ENCODE results near the gene ARID5A.
"Not testable (repeated sequence)": the region's sequence is repeated elsewhere in the genome, so short reads cannot be mapped to it uniquely, and the experiment has no call there.

Gene ARID5A

GRCh38 chr2:96542357-96542977 lies 5.9 kb downstream of the ARID5A start:
- DNase-seq = no peak

DNA sequence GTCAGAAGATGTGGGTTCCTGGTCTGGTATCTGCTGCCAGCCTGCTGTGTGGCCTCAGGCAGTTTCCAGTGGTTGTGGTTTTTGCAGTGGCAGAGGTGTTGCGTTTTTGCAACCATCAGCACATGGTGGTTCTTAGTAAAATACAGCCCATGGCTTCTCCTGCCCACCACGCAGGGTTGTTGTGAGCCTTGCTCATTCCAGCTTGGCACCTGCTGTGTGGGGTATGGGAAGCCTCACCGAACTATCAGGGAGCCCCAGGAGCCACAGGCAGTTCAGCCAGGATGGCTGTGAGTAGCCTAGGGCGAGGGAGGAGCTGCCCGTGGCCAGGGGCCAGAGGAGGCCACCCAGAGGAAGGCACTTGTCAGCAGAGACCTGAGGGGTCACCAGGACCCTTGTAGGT lies 9.8 kb downstream of the ARID5A start:
- DNase-seq = no peak

- DNase-seq = no peak
These were observed 10.2 kb downstream of the ARID5A start for GRCh38 chr2:96546797-96547196.

DNA sequence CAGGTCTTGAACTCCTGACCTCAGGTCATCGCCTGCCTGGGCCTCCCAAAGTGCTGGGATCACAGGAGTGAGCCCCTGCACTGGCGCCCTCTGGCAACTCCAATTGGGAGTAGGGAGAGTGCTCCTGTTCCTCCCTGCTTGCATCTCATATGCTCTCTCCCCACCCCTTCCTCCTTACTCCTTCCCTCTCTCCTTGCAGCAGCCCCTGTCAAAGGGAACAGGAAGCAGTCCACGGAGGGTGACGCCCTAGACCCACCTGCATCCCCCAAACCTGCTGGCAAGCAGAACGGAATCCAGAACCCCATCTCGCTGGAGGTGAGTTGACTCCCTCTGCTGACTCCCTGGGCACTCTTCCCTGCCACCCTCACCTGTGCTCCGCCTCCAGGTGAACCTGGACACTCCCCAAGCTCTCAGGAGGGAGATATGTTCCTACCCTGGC lies 10.7 kb downstream of the ARID5A start:
- no peak for DNase-seq

DNA sequence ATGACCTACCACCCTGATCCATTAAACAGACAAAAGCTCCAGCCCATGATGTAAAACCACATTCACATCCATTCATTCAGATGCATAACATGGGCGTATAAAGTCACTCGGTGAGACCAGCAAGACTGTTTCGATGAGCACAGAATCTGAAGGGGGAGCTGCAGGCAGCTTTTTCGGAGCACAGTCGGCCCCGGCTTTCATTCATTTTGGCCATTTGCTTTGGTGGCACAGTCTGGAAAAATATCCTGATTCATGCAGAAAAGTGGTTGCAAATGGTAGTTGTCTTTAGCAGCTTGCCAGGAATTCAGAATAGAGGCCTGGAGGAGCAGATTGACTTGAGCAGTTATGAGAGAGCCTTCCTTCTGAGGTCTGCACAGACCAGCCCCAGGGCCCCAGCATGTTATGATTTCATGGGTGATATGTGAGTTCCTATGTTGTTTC lies 11.2 kb downstream of the ARID5A start:
- DNase-seq = no peak

GRCh38 chr2:96548558-96549465 lies 12.3 kb downstream of the ARID5A start:
- DNase-seq = no peak

- no peak for DNase-seq
These were observed 12.9 kb downstream of the ARID5A start for GRCh38 chr2:96549466-96549785.

GRCh38 chr2:96549967-96550786 lies 13.6 kb downstream of the ARID5A start:
- DNase-seq = no peak

DNA sequence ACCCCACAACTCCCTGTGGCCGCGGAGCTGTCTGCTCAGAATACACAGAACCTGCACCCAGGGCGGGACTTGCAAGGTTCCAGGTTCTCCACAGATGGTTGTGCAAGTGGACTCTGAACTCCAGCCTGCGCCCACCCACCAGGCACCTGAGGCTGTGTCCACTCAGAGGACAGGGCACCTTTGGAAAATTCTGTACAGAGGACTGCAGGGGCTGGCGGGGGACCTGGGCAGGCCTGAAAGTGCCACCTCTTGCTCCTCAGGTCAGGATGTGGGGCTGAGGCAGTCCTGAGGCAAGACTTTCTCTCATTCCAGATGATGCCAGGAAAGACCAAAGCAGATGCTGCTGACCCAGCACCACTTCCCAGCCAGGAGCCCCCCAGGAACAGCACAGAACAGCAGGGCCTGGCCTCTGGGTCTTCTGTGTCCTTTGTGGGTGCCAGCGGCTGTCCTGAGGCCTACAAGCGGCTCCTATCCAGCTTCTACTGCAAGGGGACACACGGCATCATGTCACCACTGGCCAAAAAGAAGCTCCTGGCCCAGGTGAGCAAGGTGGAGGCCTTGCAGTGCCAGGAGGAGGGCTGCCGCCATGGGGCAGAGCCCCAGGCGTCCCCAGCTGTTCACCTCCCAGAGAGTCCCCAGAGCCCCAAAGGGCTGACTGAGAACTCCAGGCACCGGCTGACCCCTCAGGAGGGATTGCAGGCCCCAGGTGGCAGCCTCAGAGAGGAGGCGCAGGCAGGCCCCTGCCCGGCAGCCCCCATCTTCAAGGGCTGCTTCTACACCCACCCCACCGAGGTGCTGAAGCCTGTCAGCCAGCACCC lies 14.4 kb downstream of the ARID5A start:
- no peak for DNase-seq

DNA sequence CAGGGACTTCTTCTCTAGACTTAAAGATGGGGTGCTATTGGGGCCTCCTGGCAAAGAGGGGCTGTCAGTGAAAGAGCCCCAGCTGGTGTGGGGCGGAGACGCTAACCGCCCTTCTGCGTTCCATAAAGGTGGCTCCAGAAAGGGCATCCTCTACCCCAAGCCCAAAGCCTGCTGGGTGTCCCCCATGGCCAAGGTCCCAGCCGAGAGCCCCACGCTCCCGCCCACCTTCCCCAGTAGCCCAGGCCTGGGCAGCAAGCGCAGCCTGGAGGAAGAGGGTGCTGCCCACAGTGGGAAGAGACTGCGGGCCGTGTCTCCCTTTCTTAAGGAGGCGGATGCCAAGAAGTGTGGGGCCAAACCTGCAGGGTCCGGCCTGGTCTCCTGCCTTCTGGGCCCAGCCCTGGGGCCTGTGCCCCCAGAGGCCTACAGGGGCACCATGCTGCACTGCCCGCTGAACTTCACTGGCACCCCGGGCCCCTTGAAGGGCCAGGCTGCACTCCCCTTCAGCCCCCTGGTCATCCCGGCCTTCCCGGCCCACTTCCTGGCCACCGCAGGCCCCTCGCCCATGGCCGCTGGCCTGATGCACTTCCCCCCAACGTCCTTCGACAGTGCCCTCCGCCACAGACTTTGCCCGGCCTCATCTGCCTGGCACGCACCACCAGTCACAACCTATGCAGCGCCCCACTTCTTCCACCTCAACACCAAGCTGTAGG lies 15.2 kb downstream of the ARID5A start:
- no peak for DNase-seq

DNA sequence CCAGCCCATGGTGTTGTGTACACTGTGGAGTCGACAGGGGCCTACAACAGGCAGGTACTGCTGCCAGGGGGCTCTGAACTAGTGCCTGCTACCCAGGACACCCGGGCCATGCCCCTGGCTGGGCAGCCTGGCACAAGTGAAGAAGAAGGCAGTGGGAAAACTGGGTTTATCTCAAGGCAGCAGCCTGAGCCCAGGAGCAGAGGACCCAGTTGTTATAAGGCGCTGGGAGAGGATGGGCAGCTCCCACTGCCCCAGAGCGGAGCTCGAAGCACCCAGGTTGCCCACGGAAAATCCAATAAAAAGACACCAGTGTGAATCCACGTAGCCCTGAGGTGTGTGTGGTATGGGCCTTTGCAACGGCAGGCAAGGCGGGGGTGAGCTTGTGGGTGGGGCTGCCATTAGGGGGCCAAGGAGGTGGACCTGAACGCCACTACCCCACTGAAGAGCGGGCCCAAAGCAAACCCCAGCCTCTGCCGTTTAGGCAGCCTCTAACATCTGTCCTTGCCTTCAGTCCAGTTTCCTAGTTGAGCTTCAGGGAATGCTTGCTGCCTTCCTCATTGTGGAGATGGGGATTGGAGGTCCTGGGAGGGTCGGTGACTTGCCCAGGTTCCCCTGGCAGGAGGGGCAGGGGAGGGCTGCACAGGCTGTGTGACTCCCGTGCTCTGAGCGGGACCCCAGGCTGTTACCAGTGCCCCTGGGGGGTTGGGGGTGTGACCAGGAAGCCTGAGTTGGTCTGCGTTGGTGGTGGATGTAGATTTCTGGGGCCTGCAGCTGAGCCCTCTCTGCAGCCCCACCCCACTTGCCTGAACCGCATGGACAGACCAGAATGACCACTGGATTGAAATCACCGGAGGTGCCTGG lies 16.0 kb downstream of the ARID5A start:
- DNase-seq = no peak

DNA sequence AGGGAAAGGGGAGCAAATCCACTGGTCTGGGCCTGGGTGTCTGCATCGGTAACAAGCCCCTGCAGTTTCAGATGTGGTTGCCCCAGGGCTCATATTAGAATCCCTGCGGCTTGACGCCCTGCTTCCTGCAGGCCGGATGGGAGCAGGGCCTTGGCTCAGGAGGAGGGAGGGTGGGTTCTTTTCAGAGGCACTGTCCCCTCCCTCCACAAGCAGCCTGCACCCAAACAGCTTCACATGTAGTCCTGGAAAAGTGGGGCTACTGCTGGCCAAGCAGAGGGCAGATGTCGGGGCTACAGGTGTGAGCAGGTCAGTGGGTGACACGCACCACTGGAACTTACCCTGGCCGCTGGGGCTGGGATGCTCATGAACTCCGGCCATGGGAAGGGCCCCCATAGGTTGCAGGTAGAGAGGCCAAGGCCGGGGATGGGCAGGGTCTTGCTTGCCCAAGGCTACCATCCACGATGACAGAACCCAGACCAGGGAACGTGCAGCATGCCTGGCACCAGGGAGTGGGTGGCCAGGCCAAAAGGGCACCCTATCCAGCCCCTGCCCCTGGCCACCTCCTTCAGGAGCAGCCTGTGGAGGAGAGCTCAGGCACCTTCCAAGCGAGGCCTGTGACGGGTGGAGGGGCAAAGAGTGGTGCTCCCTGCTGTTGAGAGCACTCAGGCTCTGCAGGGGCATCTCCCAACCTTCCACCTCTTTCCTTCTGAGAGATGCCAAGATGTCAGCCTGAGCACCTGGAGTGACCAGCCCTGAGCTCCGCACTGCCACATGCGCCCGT lies 16.8 kb downstream of the ARID5A start:
- no peak for DNase-seq

DNA sequence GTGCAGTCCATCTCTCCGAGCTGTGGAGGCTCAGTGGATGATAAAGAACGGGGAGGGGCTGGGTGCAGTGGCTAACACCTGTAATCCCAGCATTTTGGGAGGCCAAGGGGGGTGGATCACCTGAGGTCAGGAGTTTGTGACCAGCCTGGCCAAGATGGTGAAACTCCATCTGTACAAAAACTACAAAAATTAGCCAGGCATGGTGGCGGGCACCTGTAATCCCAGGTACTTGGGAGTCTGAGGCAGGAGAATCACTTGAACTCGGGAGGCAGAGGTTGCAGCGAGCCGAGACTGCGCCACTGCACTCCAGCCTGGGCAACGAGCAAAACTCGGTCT lies 17.4 kb downstream of the ARID5A start:
- not testable (repeated sequence) for DNase-seq

GRCh38 chr2:96554293-96555145 lies 18.0 kb downstream of the ARID5A start:
- peak; percentile 50 for DNase-seq

GRCh38 chr2:96555146-96555610 lies 18.6 kb downstream of the ARID5A start:
- no peak for DNase-seq

DNA sequence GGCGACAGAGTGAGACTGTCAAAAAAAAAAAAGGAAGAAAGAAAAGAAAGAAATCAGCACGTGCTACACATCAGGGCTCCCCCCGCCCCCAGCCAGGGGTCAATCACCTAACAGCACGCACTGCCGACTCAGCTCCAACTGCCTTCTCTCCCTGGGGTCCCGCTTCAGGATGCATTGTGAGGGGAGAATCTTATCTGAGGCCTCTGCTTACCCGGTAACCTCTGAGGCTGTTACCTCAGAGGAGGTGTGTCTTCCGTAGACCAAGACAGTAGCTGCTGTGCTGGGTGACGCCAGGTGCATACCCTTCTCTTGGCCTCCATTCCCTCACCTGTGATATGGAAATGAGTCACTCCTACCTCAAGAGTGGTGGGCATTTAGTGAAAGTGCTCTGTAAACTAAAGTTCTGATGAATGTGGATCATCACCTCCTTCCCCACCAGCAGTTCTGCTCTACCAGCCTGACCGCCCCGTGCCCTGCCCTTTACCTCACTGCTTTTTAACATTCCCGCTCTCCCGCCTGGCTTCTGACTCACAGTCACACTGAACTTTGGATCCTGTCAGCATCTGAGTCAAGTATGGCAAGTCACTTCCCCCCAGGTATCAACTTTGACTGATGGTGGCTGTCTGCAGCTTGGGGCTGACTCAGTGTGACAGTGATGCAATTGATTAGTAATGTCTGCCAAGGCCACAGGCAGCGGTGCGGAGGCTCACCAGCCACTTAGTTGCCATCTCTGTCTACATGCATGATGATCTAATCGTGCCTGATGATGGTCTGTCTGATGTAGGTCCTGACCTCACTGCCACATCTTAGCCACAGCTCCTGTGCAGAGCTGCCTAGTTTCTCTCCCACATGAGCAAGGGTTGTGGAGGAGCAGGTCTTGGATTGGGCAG lies 20.1 kb downstream of the ARID5A start:
- DNase-seq = no peak

DNA sequence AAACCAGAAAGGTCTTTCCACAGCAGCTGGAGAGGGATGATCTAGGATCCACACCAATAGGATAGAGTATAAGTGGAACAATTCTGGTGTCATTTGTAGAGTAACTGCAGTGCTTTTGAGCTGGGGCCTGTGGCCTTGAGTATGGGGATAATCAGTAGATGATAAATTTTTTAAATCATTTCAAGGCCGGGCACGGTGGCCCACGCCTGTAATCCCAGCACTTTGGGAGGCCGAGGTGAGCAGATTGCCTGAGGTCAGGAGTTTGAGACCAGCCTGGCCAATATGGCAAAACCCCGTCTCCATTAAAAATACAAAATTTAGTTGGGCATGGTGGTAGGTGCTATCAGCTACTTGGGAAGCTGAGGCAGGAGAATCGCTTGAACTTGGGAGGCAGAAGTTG lies 20.9 kb downstream of the ARID5A start:
- not testable (repeated sequence) for DNase-seq

GRCh38 chr2:96558061-96558460 lies 21.5 kb downstream of the ARID5A start:
- no peak for DNase-seq
